ENCODE results near the gene SKAP1. TPM values are rescaled to one million over a fixed set of nuclear protein-coding genes. Genes with fewer than 3 reads are reported as not detected.
A peak's percentile ranks its signal among the peaks of the same experiment; 100 is the strongest.

Gene SKAP1
- total and polyA plus RNA-seq, 2 experiments from 2014 or later, result 0.36 TPM; not detected in 1

GRCh38 chr17:48276776-48277175, 153.2 kb downstream of the SKAP1 start:
- no peaks in the 10 kb centered on the region for H3K36me3 ChIP-seq
- H3K4me1 ChIP-seq (ENCODE audit: low read depth), result no peaks in the 10 kb centered on the region
- TF ChIP-seq, protein P1, sequence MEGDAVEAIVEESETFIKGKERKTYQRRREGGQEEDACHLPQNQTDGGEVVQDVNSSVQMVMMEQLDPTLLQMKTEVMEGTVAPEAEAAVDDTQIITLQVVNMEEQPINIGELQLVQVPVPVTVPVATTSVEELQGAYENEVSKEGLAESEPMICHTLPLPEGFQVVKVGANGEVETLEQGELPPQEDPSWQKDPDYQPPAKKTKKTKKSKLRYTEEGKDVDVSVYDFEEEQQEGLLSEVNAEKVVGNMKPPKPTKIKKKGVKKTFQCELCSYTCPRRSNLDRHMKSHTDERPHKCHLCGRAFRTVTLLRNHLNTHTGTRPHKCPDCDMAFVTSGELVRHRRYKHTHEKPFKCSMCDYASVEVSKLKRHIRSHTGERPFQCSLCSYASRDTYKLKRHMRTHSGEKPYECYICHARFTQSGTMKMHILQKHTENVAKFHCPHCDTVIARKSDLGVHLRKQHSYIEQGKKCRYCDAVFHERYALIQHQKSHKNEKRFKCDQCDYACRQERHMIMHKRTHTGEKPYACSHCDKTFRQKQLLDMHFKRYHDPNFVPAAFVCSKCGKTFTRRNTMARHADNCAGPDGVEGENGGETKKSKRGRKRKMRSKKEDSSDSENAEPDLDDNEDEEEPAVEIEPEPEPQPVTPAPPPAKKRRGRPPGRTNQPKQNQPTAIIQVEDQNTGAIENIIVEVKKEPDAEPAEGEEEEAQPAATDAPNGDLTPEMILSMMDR (IDR thresholded peaks at IDR 0.05; ENCODE audit: low read depth, low read length), result no peak
- H3K4me3 ChIP-seq, result no peak overlapping the region
- H3K9me3 ChIP-seq (ENCODE audit: low read depth), result no peaks in the 10 kb centered on the region
- no peak overlapping the region for H3K27ac ChIP-seq
- H3K27me3 ChIP-seq, result peaks cover 56% of the 10 kb centered on the region
- no peak for DNase-seq (ENCODE audit: low read depth in 1 of 2, low spot score in 1 of 2)

DNA sequence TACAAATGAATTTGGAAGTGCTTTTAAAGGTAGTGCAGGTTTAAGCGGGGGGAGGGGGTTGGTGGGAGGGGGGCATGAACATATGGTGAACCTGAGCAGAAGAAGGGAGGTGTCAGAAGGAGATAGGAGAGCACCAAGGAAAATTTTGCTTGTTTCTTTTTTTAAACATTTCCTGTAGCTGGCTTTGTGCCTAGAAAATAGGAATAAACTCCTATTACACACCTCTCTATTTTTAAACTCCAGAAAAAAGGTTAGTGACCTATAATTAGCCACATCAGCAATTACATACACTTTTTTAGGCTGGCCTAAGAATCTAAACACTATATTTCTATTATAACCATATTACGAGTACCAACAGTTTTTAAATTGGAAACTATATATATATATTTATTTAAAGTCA, 159.1 kb downstream of the SKAP1 start:
- TF ChIP-seq, protein P1 (IDR thresholded peaks at IDR 0.05; ENCODE audit: low read depth, low read length), result no peak
- Histone ChIP-seq H3K9me3 (ENCODE audit: low read depth) (no peaks in the 10 kb centered on the region), H3K4me1 (ENCODE audit: low read depth) (peaks cover 6% of the 10 kb centered on the region), H3K27me3 (peaks cover 28% of the 10 kb centered on the region), H3K27ac (no peak overlapping the region), H3K36me3 (no peaks in the 10 kb centered on the region), H3K4me3 (no peak overlapping the region)
- no peak for DNase-seq (ENCODE audit: low read depth in 1 of 2, low spot score in 1 of 2)

DNA sequence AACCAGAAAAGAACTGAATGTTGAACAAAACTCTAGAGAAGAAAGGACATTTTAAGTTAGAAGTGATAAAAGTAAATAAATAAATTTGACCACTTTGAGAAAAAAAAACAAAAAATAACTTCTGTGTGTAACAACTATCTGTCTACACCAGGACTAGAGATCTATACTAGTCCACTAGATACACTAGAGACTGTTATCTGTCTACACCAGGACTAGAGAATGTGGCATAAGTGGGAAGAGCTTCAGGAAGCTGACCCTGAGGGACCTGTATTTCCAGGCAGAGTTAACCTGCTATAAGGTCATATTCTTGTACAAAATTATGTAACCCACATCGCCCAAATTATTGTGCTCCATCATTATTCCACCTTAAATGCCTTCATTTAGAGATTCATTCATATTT, 160.8 kb downstream of the SKAP1 start:
- no peak for DNase-seq (ENCODE audit: low read depth in 1 of 2, low spot score in 1 of 2)
- peaks cover 13% of the 10 kb centered on the region for H3K27me3 ChIP-seq
- no peak overlapping the region for H3K4me3 ChIP-seq
- no peaks in the 10 kb centered on the region for H3K9me3 ChIP-seq (ENCODE audit: low read depth)
- H3K27ac ChIP-seq, result no peak overlapping the region
- TF ChIP-seq, protein P1 (IDR thresholded peaks at IDR 0.05; ENCODE audit: low read depth, low read length), result no peak
- peaks cover 6% of the 10 kb centered on the region for H3K4me1 ChIP-seq (ENCODE audit: low read depth)
- H3K36me3 ChIP-seq, result no peaks in the 10 kb centered on the region

GRCh38 chr17:48263731-48264035, 166.3 kb downstream of the SKAP1 start:
- H3K4me3 ChIP-seq, result no peak overlapping the region
- no peaks in the 10 kb centered on the region for H3K9me3 ChIP-seq (ENCODE audit: low read depth)
- H3K36me3 ChIP-seq, result no peaks in the 10 kb centered on the region
- H3K27ac ChIP-seq, result no peak overlapping the region
- no peak for DNase-seq (ENCODE audit: low read depth in 1 of 2, low spot score in 1 of 2)
- no peaks in the 10 kb centered on the region for H3K4me1 ChIP-seq (ENCODE audit: low read depth)
- H3K27me3 ChIP-seq, result peaks cover 3% of the 10 kb centered on the region
- TF ChIP-seq, protein P1 (IDR thresholded peaks at IDR 0.05; ENCODE audit: low read depth, low read length), result no peak

- no peaks in the 10 kb centered on the region for H3K4me1 ChIP-seq (ENCODE audit: low read depth)
- H3K27ac ChIP-seq, result no peak overlapping the region
- TF ChIP-seq, protein P1 (IDR thresholded peaks at IDR 0.05; ENCODE audit: low read depth, low read length), result peak; percentile 45
- peak; percentile 14 to 21 for DNase-seq (ENCODE audit: low read depth in 1 of 2, low spot score in 1 of 2)
- no peak overlapping the region for H3K4me3 ChIP-seq
- H3K9me3 ChIP-seq (ENCODE audit: low read depth), result no peaks in the 10 kb centered on the region
- H3K36me3 ChIP-seq, result no peaks in the 10 kb centered on the region
- peaks cover 8% of the 10 kb centered on the region for H3K27me3 ChIP-seq
These were observed 166.9 kb downstream of the SKAP1 start for GRCh38 chr17:48262982-48263730.

All from cardiac muscle cell (in vitro differentiated cells and primary cell).